Epithelial cell of proximal tubule (primary cell): Measurements from ENCODE around the gene SLC6A8. TPM values are rescaled to one million over a fixed set of nuclear protein-coding genes. Genes with fewer than 3 reads are reported as not detected.
"Not testable (repeated sequence)": the region's sequence is repeated elsewhere in the genome, so short reads cannot be mapped to it uniquely, and the experiment has no call there.

Experiments used
- DNase-seq: peaks from one replicate; pipeline ENCODE4 v3.0.0-alpha.2; 2011; ENCODE audit warnings: low read depth
- H3K4me3 ChIP-seq: 2 replicates; pipeline ENCODE4 v1.5.1; 2011; ENCODE audit warnings: low read depth, mild to moderate bottlenecking, low read length
- CTCF ChIP-seq: conservative IDR thresholded peaks from 2 replicates; pipeline ENCODE4 v1.5.1; 2012; ENCODE audit warnings: low read depth, mild to moderate bottlenecking, low read length
- total RNA-seq: library from RNA; depleted of rRNA; stranded (reverse); fragments of >200 nt; gene quantifications from 2 replicates; pipeline ENCODE4 v1.2.3, GENCODE V29; 2015

Gene SLC6A8
- total RNA-seq, 1 donor from 2014 or later: 30.5 TPM

DNA sequence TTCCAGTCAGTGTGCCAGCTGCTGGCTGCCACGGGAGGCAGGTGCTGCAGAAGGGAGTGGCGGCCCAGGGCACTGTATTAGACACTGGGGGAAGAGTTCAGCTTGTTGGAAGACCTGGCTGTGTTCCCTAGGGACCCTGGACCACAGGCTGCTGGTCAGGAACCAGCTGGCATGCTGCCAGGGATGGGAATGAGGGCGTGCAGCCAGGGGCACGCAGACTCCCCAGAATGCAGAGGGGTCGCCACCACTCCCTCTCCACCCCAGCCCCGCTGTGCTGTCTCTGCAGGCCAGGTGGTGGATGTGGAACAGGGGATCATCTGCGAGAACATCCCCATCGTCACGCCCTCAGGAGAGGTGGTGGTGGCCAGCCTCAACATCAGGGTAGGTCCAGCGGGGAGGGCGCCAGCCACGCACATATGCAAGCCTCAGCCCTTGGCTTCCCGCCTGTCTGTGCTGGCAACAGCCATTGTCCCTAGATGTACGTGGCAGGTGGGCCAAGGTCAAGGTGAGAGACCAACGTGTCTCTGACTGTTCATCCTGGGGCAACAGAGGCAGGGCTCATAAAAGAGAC lies 49.2 kb downstream of the SLC6A8 start:
- DNase-seq: no peak
- H3K4me3 ChIP-seq: no peak overlapping the region
- TF ChIP-seq CTCF: no peak

DNA sequence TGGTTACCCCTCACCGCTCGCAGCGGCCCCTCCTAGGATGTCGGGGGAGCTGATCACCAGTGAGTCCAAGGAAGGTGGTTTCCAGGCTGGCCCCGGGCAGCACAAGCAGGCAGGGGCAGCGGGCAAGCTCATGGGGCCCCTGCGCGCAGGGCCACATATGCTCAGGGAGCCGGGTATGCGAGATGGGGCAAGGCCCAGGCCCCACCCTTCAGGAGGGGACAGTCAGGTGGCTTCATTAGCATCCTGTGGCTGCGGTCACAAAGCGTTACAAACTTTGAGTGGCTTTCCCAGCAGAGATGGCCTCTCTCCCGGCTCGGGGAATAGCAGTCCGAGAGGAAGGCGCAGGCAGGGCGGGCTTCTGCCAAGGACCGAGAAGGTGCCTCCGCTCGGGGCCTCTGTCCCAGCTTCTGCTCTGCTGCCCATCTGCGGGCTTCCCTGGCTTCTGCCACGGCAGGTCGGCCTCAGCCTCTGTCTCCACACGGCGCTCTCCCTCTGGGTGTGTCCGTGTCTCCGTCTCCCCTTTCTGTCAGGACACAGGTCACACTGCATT lies 50.4 kb downstream of the SLC6A8 start:
- DNase-seq: no peak
- H3K4me3 ChIP-seq: no peak overlapping the region
- no peak for TF ChIP-seq CTCF

GRCh38 chrX:153739754-153740486 lies 52.2 kb downstream of the SLC6A8 start:
- no peak overlapping the region for H3K4me3 ChIP-seq
- no peak for TF ChIP-seq CTCF
- DNase-seq: no peak

GRCh38 chrX:153740631-153741222 lies 53.0 kb downstream of the SLC6A8 start:
- no peak for DNase-seq
- no peak overlapping the region for H3K4me3 ChIP-seq
- no peak for TF ChIP-seq CTCF

DNA sequence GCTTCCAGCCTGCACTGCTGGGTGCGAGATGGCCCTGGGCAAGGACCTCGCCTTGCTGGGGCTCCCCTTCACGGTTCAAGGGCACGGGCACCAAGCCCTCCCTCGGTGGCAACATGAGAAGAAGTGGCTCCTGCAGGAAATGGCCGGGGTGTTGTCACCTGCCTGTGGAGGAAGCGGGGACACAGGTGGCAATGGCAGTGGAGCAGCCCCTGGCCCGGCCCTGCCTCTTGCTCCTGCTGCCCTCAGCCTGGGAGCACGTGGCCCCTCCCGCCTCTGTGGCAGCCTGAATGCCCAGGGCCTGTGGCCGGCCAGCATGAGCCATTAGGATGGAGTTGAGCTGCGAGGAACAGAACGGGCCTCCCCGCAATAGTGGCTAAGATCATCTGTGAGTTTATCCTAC lies 53.7 kb downstream of the SLC6A8 start:
- no peak for DNase-seq
- TF ChIP-seq CTCF: no peak
- H3K4me3 ChIP-seq: no peak overlapping the region

DNA sequence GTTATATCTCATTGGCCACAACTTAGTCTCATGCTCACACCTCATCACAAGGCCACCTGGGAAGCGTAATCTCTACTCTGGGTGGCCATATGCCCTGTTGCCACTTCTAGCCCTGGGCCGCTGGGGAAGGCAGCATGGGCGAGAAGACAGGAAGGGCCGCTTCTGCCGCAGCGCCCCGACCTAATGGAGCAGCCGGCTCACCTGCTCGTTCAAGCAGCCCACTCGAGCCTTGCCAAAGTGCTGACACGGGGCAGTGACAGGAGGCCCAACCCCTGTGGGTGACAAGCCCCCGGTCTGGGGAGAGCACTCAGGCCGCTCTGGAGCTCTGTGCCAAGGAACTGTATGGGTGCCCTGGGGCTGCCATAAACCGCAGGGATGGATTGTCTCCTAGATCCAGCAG lies 54.4 kb downstream of the SLC6A8 start:
- not testable (repeated sequence) for DNase-seq, H3K4me3 ChIP-seq

- H3K4me3 ChIP-seq: not testable (repeated sequence)
Measured at GRCh38 chrX:153742796-153743467, 55.2 kb downstream of the SLC6A8 start.

DNA sequence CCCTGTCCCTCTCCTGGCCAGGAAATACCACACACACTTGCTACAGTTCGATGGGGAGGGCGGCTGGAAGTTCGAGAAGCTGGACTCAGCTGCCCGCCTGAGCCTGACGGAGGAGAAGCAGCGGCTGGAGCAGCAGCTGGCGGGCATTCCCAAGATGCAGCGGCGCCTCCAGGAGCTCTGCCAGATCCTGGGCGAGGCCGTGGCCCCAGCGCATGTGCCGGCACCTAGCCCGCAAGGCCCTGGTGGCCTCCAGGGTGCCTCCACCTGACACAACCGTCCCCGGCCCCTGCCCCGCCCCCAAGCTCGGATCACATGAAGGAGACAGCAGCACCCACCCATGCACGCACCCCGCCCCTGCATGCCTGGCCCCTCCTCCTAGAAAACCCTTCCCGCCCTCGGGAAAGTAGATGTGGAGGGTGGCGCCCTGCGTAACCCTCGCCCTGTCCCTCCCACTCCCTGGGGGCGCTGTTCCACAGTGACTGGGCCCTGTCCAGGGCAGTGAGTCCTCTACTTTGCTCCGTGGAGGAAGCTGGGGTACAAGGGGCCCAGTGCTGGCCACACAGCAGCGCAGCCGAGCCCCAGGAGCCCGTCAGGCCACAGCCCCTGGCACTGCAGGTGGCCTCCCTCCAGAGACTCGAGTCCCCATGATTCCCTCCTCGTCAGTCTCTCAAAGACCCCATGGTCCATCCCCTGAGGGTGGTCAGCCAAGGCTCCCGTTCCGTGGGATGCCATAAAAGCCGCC lies 55.9 kb downstream of the SLC6A8 start:
- H3K4me3 ChIP-seq, DNase-seq: not testable (repeated sequence)

More at GRCh38 chrX:153742796-153743467, 55.2 kb downstream of the SLC6A8 start:
- not testable (repeated sequence) for DNase-seq
